BE2C (cell line): Measurements from ENCODE around the gene ZBBX.

ENCODE experiments used
- DNase-seq: peaks from one replicate; pipeline ENCODE4 v3.0.0-alpha.2; 2020
- H3K27me3 ChIP-seq: fragments of 250-450 bp; sonication (Bioruptor Pico); 2 replicates; pipeline ENCODE4 v1.5.1; 2020; ENCODE audit warnings: mild to moderate bottlenecking
- H3K36me3 ChIP-seq: fragments of 250-450 bp; sonication (Bioruptor Pico); 2 replicates; pipeline ENCODE4 v1.5.1; 2020; ENCODE audit warnings: mild to moderate bottlenecking
- H3K4me1 ChIP-seq: fragments of 250-450 bp; sonication (Bioruptor Pico); 2 replicates; pipeline ENCODE4 v1.5.1; 2020
- H3K4me3 ChIP-seq: 2 replicates; pipeline ENCODE4 v1.5.1; 2011; ENCODE audit warnings: low read depth, low read length
- H3K9me3 ChIP-seq: fragments of 250-450 bp; sonication (Bioruptor Pico); 2 replicates; pipeline ENCODE4 v1.5.1; 2020
- TF ChIP-seq, protein P1 (sequence below): IDR thresholded peaks from 2 replicates; pipeline ENCODE4 v1.5.1; 2012; ENCODE audit warnings: mild to moderate bottlenecking, low read depth, low read length

ZBBX gene

DNA sequence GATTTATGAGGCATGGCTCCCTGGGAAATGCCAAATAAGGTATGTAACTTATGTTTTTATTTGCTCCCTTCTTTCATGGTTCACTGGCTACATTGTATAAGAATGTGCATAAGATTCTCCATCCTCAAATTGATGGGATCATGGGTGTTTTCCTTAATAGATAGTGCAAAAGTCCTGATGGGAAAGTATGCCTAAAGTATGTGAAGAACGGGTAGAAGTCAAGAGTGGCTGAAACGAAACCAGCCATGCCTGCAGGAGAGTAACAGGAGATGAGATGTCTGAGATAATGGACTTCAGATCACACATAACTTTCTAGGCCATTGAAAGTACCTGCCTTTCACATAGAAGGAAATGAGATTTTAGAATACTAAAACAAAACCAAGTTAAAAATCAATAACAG, 56.5 kb downstream of the ZBBX start:
- no peaks in the 10 kb centered on the region for H3K36me3 ChIP-seq
- H3K4me1 ChIP-seq = no peaks in the 10 kb centered on the region
- no peak for DNase-seq
- H3K27me3 ChIP-seq = no peaks in the 10 kb centered on the region
- H3K9me3 ChIP-seq = peaks cover 3% of the 10 kb centered on the region; the same call in 1 of the 2 replicates
- H3K4me3 ChIP-seq = no peak overlapping the region
- TF ChIP-seq, protein P1, sequence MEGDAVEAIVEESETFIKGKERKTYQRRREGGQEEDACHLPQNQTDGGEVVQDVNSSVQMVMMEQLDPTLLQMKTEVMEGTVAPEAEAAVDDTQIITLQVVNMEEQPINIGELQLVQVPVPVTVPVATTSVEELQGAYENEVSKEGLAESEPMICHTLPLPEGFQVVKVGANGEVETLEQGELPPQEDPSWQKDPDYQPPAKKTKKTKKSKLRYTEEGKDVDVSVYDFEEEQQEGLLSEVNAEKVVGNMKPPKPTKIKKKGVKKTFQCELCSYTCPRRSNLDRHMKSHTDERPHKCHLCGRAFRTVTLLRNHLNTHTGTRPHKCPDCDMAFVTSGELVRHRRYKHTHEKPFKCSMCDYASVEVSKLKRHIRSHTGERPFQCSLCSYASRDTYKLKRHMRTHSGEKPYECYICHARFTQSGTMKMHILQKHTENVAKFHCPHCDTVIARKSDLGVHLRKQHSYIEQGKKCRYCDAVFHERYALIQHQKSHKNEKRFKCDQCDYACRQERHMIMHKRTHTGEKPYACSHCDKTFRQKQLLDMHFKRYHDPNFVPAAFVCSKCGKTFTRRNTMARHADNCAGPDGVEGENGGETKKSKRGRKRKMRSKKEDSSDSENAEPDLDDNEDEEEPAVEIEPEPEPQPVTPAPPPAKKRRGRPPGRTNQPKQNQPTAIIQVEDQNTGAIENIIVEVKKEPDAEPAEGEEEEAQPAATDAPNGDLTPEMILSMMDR = no peak

DNA sequence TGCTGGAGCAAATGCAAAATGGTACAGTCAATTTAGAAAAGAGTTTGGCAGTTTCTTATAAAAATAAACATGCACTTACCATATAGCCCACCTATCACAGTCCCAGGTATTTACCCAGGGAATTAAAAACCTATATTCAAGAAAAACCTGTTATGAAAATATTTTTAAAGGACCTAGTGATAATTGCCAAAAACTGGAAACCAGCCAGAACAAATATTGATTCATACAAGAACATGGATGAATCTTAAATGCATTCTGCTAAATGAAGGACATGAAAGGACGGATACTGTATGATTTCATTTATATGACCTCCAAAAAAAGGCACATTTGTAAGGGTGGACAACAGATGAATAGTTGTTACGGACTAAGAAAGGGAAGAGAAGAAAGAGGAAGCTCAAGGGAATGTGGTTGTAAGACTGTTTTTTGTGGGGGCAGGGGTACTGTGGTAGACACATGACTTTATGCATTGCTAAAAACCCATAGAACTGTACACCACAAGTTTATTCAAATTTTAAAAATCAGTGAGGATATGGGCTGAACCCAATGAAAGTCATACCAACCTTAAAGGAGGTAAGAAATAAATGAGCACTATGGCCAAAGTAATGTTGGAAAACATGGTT, 61.0 kb downstream of the ZBBX start:
- no peak overlapping the region for H3K4me3 ChIP-seq
- no peak for DNase-seq
- no peaks in the 10 kb centered on the region for H3K27me3 ChIP-seq
- H3K36me3 ChIP-seq = no peaks in the 10 kb centered on the region
- H3K4me1 ChIP-seq = no peaks in the 10 kb centered on the region
- TF ChIP-seq, protein P1 = no peak
- no peaks in the 10 kb centered on the region for H3K9me3 ChIP-seq

DNA sequence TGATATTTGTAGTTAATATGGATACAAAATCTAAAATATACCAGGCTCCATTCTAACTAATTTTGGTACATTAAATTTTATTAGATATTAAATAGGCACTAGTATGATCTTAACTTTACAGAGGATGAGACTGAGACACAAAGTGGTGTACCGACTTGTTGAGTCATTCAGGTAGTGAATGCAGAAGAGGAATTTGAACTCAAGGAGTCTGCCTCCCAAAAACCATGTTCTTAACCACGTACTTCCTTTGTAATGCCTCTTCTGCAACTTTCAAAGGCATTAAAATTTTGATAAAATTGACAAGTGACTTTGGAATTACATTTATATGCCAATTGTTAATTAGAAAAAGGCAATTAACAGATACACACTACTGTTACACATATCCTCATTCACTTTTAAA, 61.8 kb downstream of the ZBBX start:
- Histone ChIP-seq H3K27me3 (no peaks in the 10 kb centered on the region), H3K9me3 (no peaks in the 10 kb centered on the region), H3K4me3 (no peak overlapping the region), H3K4me1 (no peaks in the 10 kb centered on the region), H3K36me3 (no peaks in the 10 kb centered on the region)
- TF ChIP-seq, protein P1 = no peak
- no peak for DNase-seq

DNA sequence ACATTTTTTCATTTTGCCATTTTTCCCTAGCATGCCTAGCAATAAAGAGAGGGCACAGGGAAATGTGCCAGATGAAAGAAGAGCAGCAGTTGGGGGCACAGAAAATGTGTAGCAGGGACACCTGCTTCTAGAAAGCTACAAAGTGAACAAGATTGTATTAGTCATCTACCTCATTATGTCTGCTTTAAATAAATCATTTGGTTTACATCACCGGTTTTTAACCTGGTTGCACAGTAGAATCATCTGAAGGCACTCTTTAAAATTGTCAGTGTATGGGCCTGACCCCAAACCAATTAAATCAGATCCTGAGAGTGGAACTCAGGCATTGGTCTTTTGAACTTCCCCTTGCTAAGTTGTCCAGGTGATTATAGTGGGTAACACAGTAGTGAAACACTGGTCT, 73.8 kb downstream of the ZBBX start:
- DNase-seq = no peak
- Histone ChIP-seq H3K27me3 (no peaks in the 10 kb centered on the region), H3K4me3 (no peak overlapping the region), H3K4me1 (no peaks in the 10 kb centered on the region), H3K36me3 (no peaks in the 10 kb centered on the region), H3K9me3 (no peaks in the 10 kb centered on the region)
- TF ChIP-seq, protein P1 = no peak

DNA sequence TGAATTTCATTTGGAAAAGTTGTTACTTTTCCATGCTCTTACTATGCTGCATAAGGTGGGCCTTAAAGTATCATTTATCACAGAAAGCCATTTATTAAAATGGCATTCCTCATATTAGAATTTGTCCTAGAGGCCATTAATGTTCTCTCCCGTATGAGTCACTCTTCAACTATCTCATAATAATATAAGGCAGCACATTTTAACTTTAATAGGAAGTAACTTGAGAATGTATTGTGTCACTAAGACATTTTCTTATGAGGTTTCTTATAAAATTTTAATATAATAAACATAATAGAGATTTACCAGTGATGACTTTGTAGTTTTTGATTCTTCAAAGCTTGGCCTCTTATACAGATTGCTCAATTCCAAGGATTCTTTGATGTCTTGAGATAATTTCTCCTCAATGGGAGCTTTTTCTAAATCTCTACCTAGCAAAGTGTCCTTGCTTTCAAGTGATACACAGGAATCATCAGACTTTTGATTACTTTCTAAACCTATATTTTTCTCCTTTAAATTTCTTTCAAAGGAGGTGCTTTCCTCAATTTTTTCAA, 74.7 kb downstream of the ZBBX start:
- Histone ChIP-seq H3K36me3 (no peaks in the 10 kb centered on the region), H3K4me1 (no peaks in the 10 kb centered on the region), H3K27me3 (no peaks in the 10 kb centered on the region), H3K9me3 (no peaks in the 10 kb centered on the region), H3K4me3 (no peak overlapping the region)
- no peak for DNase-seq
- TF ChIP-seq, protein P1 = no peak

DNA sequence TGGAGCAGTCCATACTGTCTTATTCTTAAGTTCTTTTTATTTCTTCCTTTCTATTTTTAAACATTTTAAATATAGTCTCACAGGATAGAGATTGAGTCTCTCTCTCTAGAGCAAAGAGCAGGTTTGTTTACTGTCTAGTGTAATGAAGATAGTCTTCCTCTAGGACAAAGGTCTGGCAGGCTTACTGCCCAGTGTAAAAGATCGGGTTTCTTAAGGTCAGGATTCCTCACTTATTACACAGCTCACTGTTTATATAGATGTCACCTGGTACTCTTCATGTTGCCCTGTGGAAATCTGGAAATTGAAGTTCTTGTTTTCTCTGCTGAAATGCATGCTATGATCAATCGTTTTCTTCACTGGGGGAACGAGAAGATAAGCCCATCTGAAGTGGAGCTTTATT, 76.0 kb downstream of the ZBBX start:
- Histone ChIP-seq H3K9me3 (no peaks in the 10 kb centered on the region), H3K4me1 (no peaks in the 10 kb centered on the region), H3K4me3 (no peak overlapping the region), H3K36me3 (no peaks in the 10 kb centered on the region), H3K27me3 (no peaks in the 10 kb centered on the region)
- TF ChIP-seq, protein P1 = no peak
- DNase-seq = no peak
